NCI-H446 treated with DMSO at 0.1 percent for 48 hours (cell line): ENCODE measurements around the gene LIN28A.
A peak's percentile ranks its signal among the peaks of the same experiment; 100 is the strongest.

Source experiments
- DNase-seq: peaks from one replicate; lab custom pipeline; 2025; lab: John Stamatoyannopoulos, UW

LIN28A gene

GRCh38 chr1:26388791-26389445, 21.7 kb upstream of the LIN28A start:
- no peak for DNase-seq

DNA sequence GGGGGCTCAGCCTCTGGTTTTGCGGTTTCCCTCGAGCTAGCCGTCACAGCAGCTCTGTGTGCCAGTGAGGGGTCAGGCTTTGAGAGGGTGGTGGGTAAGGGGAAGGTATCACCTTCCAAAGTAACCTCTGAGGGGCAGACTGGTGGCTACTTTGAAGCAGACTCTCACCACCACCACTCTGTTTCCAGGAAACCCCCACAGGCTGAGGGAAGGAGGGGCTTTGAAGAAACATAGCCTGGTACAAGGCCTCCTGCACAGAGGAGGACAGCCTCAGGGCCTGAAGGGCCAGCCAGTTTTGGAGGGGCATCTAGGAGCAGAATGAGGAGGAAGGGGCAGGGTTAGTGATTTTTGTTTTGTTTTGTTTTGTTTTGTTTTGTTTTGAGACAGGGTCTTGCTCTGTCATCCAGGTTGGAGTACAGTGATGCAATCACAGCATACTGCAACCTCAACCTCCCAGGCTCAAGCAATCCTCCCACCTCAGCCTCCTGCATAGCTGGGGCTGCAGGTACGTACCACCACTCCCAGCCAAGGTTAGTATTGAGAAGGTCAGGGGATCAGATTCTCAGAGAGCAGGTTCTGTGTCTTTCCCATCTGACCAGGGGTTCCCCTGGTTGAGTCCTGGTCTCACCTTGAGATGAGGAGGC, 20.9 kb upstream of the LIN28A start:
- no peak for DNase-seq

DNA sequence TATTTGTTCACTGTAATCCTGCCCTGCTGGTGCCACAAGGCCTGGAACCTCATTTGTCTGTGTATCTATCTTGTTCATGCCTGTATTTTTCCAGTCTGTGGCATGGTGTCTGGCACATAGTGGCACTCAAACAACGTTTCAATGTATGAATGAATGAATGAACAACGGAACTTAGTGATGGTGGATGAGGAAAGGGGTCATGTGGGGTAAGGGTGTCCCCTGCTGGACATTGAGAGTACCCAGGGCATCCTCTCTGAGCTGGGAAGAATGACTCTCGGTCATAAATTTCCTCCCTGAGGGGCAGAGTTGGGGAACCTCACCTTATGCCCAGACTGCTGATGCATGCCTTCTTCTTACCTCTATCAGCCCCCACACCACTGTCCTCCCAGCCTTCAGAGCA, 19.2 kb upstream of the LIN28A start:
- DNase-seq, result no peak

DNA sequence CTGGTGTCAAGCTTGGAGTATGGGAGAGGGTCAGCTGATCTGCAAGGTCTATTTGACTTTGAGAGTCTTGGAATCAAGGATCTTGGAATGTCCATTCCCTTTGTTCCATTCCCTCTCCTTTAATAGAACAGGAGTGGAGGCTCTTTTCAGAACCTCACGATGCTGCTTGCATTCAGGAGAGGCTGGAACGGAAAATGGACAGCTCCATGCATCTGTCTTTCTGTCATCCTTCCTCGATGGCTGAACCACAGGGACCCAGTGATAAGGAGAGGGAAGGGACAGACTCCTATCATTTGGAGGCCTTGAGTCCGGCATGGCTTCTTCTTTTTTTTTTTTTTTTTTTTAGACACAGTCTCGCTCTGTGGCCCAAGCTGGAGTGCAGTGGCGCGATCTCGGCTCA, 14.9 kb upstream of the LIN28A start:
- DNase-seq, result no peak

DNA sequence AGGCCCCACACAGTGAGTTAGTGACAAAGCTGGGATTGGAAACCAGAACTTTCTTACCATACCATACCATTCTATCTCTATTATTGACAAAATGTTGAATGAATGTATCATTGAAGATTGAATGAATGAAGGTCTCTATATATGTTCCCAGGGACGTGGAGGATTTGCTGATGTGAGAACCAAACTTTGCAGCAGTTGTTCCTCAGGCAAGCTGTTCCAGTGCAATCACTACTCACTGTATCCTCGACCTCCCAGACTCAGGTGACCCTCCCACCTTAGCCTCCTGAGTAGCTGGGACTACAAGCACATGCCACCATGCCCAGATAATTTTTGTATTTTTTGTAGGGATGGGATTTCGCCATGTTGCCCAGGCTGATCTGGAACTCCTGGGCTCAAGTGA, 11.6 kb upstream of the LIN28A start:
- DNase-seq, result no peak

GRCh38 chr1:26401891-26402290, 8.7 kb upstream of the LIN28A start:
- DNase-seq, result no peak

DNA sequence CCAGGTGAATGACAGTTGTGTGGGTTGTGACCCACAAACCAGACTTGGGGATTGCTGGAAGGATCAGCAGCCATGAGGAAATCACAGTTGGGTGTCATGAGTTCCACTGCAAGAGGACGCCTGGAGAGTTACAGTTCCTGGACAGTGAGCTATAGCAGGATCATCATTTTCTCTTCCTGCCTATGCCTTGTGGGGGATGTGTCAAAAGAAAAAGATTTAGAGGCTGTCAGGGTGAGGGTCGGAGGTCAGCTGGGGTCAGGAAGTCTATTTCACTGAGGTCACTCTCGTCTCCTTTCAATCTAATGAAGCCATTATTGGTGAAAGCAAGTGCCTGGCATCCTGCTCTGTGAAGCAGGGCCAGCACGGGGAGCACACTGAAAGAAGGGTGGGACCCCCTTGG, 7.0 kb upstream of the LIN28A start:
- no peak for DNase-seq

DNA sequence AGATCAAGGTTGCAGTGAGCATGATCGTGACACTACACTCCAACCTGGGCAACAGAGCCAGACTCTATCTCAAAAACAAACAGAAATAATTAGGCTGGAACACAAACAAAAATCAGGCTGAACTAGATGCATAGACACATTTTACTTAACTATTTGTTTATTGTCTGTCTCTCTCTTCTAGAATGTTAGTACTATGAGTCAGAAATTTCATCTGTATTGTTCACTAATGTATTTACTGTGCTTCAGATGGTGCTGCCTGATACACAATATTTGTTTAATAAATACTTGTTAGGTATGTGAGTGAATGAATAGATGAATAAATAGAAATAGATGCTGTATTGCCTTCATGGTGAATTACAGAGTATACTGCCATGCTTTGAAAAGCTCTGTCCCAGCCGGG, 6.0 kb upstream of the LIN28A start:
- no peak for DNase-seq

DNA sequence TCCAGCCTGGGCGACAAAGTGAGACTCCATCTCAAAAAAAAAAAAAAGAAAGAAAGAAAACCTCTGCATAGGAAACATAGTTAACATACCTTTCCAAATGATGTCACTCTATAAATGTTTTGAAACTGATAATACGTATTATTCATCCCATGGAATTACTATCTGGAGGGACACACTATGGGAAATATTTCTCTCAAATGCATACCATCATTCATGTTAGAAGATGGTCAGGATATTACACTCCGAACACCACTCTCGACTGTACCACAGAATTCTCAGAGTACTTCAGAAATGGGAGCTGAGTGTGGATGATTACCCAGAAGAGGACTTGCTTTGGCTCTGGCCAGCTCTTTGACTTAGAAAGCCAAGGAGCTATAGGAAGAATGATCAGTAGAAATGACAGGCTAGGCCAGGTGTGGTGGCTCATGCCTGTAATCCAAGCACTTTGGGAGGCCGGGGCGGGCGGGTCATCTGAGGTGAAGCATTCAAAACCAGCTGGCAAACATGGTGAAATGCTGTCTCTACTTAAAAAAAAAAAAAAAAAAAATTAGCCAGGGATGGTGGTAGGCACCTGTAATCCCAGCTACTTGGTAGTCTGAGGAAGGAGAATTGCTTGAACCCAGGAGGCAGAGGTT, 5.2 kb upstream of the LIN28A start:
- DNase-seq, result no peak

- no peak for DNase-seq
These were observed 2.0 kb upstream of the LIN28A start for GRCh38 chr1:26408604-26409003.

- DNase-seq, result no peak
These were observed 1.3 kb upstream of the LIN28A start for GRCh38 chr1:26409191-26409807.

GRCh38 chr1:26411624-26412074, 1.0 kb downstream of the LIN28A start:
- DNase-seq, result no peak

DNA sequence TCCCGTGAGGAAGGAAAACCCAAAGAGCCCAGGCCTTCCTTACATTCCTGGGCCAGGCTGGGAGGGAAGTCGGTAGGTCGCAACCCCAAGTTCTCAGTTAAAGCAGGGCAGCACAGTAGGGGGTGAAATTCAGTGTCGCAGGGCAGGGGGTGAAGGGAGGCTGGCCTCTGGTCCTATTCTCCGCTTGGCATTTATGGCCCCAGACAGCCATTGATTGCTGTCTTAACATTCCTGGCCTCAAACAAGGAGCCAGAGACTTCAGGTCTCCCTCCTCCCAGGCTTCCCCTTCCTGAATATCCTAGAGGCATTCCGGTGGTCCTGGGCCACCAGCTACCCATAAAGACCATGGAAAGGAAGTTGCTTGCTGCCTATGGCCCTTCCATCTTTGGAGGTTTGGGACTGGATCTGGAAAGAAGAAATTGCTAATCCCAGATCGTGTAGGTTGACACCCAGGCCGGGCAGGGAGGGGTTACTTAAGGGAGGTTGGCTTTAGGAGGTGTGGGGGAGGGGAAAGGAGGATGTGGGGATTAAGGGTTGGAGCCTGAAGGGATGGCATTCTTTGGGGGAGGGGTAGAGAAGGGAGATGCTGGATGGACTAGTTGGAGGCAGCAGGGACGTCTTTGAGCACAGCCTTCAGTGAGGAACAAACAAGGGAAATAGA, 1.7 kb downstream of the LIN28A start:
- no peak for DNase-seq

DNA sequence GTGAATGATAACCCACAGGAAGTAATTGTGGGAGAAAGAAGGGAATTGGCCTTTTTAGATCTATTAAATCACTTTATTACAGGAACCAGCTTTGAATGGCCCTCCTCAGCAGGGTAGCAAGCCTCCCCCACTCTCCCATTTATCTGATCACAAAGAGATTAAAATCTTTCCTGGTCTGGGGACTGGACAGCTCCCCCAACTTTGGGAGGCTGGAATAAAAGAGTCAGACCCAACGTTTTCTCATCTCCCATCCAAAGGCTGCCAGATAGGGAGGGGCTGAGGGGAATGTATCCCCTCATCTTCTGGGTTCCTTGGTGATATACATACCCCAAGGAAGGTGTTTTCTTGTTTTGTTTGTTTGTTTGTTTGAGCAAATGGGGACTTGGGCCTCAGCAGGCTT, 2.4 kb downstream of the LIN28A start:
- no peak for DNase-seq

- DNase-seq, result peak; percentile 10
These were observed 6.6 kb downstream of the LIN28A start for GRCh38 chr1:26417111-26417759.

DNA sequence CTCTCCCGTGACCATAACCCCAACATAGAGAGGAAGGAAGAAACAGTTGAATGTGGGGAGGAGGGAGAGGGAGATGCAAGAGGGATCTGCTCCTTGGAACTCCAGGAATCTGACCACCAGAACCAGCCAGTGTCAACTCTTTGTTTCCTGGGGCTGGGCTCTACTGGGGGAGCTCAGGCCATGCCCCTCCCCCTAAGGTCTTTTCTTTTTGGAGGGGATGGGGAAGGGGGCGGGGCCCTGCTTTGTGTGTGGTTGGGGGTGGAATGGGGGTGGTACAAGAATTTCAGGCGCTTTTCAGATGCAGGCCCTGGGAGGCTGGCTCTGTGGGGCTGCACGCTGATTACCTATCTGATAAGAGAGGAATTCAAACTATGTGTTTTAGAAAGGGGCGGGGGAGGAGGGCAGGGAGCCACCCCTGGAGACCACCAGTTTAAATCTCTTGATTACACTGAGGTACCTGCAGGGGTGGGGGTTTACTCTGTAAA, 8.3 kb downstream of the LIN28A start:
- no peak for DNase-seq

DNA sequence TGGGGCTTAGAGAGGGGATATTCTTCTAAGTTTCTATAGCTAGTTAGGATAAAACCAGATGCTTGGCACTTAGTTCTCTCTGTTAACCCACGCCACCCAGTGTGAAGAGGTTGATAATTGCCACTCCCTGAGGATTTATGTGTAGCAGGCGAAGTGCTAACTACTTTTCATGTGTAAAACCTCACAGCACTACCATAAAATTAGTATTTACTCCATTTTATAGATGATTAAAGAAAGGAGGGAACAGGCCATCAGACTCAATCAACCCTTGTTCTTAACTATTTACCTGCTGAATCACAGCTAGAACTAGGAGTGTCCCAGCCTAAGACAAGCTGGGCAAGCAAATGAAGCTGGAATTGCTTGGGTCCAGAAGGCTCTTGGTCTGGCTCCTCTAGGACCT, 8.9 kb downstream of the LIN28A start:
- DNase-seq, result no peak

DNA sequence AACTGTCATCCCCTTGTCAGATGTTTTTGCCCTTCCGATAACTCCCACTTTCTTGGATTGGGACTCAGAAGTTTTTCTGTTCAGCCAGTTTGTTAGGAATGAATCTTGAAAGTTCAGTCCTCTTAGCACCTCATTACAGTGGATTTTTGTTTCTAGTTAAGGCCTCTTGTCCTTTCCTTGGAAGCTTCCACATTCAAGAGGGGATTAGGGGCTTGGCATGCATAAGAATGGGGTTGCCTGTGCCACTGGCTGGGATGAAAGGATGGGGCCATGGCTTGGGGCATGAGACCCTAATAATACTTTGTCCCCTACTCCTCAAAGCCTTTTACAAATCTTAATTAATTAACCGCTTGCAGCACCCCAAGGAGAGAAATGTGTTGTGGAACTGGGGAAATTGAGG, 19.1 kb downstream of the LIN28A start:
- no peak for DNase-seq

- DNase-seq, result peak; percentile 98
These were observed 21.5 kb downstream of the LIN28A start, which contains the start of gene DHDDS for GRCh38 chr1:26431979-26432695. DHDDS (plus strand) TSS chr1:26432321; CDS start chr1:26432946, 625 bp downstream.

DNA sequence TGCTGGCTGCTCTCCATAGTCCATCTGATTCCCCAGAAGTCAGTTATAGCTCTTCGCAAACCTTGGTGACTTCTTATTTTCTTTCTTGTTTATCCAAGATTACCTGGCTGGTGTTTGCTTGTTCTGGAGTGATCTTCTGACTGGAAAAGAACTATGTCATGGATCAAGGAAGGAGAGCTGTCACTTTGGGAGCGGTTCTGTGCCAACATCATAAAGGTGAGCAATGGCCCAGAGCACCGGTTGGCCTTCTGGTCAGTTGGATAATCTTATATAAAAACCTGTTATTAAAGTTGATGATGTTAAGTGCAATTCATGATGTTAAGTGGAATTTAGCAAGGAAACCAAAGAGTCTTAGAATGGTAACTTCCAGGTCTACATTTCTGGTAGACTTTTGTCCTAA, 22.2 kb downstream of the LIN28A start:
- no peak for DNase-seq

- DNase-seq, result no peak
These were observed 23.6 kb downstream of the LIN28A start for GRCh38 chr1:26434161-26434752.
